Neural cell (in vitro differentiated cells): ENCODE results near the gene ASRGL1. TPM values are rescaled to one million over a fixed set of nuclear protein-coding genes. Genes with fewer than 3 reads are reported as not detected.
A peak's percentile ranks its signal among the peaks of the same experiment; 100 is the strongest.
"Not testable (repeated sequence)": the region's sequence is repeated elsewhere in the genome, so short reads cannot be mapped to it uniquely, and the experiment has no call there.

Experiments used
- H2AFZ ChIP-seq: fragments of 200-600, 300-800 bp; sonication (generic), shearing (Covaris generic); 2 replicates; pipeline ENCODE4 v1.6.0; 2014; ENCODE audit warnings: low read depth, mild to moderate bottlenecking, antibody characterized with exemption, low read length, moderate library complexity
- H3F3A ChIP-seq: fragments of 200-600 bp; shearing (Covaris generic); 2 replicates; pipeline ENCODE4 v1.6.1; 2016; ENCODE audit warnings: mild to moderate bottlenecking, moderate library complexity, mixed read lengths, antibody characterized with exemption, low read length; ENCODE audit not compliant: insufficient read depth, poor library complexity, severe bottlenecking
- H3K27ac ChIP-seq: fragments of 200-600, 300-800 bp; sonication (generic), shearing (Covaris generic); 2 replicates; pipeline ENCODE4 v1.5.1; 2014; ENCODE audit warnings: mild to moderate bottlenecking, low read length, moderate library complexity
- H3K27me3 ChIP-seq: fragments of 300-800, 200-600 bp; sonication (generic), shearing (Covaris generic); 2 replicates; pipeline ENCODE4 v1.6.0; 2014; ENCODE audit warnings: mild to moderate bottlenecking, low read depth, low read length, moderate library complexity; ENCODE audit not compliant: insufficient read depth
- H3K36me3 ChIP-seq: fragments of 300-800, 200-600 bp; sonication (generic), shearing (Covaris generic); 2 replicates; pipeline ENCODE4 v1.5.1; 2014; ENCODE audit warnings: mild to moderate bottlenecking, antibody characterized with exemption, low read length, moderate library complexity; ENCODE audit not compliant: insufficient read depth
- H3K4me2 ChIP-seq: fragments of 300-800, 200-600 bp; sonication (generic), shearing (Covaris generic); 2 replicates; pipeline ENCODE4 v1.6.0; 2014; ENCODE audit warnings: mild to moderate bottlenecking, low read length
- H3K4me3 ChIP-seq: fragments of 300-800, 200-600 bp; sonication (generic), shearing (Covaris generic); 2 replicates; pipeline ENCODE4 v1.5.1; 2014; ENCODE audit warnings: mild to moderate bottlenecking, low read length, moderate library complexity
- H3K79me2 ChIP-seq: fragments of 200-600 bp; shearing (Covaris generic); replicated peaks from 2 replicates; pipeline ENCODE4 v1.6.0; 2014; ENCODE audit warnings: mild to moderate bottlenecking, low read length, moderate library complexity; ENCODE audit not compliant: insufficient read depth
- H3K9ac ChIP-seq: fragments of 300-800, 200-600 bp; sonication (generic), shearing (Covaris generic); 2 replicates; pipeline ENCODE4 v1.6.1; 2016; ENCODE audit warnings: mild to moderate bottlenecking, low read length, mixed read lengths
- H3K9me2 ChIP-seq: fragments of 200-600 bp; shearing (Covaris generic); 2 replicates; pipeline ENCODE4 v1.6.1; 2016; ENCODE audit warnings: mild to moderate bottlenecking, low read length, mixed read lengths; ENCODE audit not compliant: insufficient read depth
- H3K9me3 ChIP-seq: fragments of 200-600, 300-800 bp; sonication (generic), shearing (Covaris generic); 2 replicates; pipeline ENCODE4 v1.6.1; 2016; ENCODE audit warnings: mild to moderate bottlenecking, mixed run types, low read length, moderate library complexity, mixed read lengths
- H4K20me1 ChIP-seq: fragments of 200-600 bp; shearing (Covaris generic); 2 replicates; pipeline ENCODE4 v1.6.1; 2016; ENCODE audit warnings: mild to moderate bottlenecking, mixed run types; ENCODE audit not compliant: insufficient read depth
- CTCF ChIP-seq: fragments of 450-650 bp; IDR thresholded peaks from 2 replicates; pipeline ENCODE4 v1.5.1; 2014; ENCODE audit warnings: antibody characterized with exemption, mild to moderate bottlenecking, moderate library complexity; ENCODE audit not compliant: poor library complexity, severe bottlenecking
- POLR2AphosphoS5 ChIP-seq: IDR thresholded peaks from 2 replicates; pipeline ENCODE4 v1.6.1; 2012
- RAD21 ChIP-seq: fragments of 450-650 bp; conservative IDR thresholded peaks from 2 replicates; pipeline ENCODE4 v1.6.1; 2014; ENCODE audit warnings: antibody characterized with exemption, mild to moderate bottlenecking, moderate library complexity
- REST ChIP-seq: IDR thresholded peaks from 2 replicates; pipeline ENCODE4 v1.6.1; 2012; ENCODE audit warnings: borderline replicate concordance
- SMC3 ChIP-seq: fragments of 450-650 bp; conservative IDR thresholded peaks from 2 replicates; pipeline ENCODE4 v1.6.1; 2014; ENCODE audit warnings: antibody characterized with exemption, mild to moderate bottlenecking, moderate library complexity; ENCODE audit not compliant: poor library complexity
- TAF1 ChIP-seq: IDR thresholded peaks from 2 replicates; pipeline ENCODE4 v1.6.1; 2012; ENCODE audit warnings: low read depth
- polyA plus RNA-seq: library from polyadenylated mRNA; depleted of rRNA; stranded (reverse); fragments of >200 nt; gene quantifications from 2 replicates; pipeline ENCODE4 v1.2.3, GENCODE V29; 2014

The ASRGL1 gene
- polyA plus RNA-seq, 1 donor from 2014 or later: 129 TPM

GRCh38 chr11:62378459-62379063, 41.3 kb downstream of the ASRGL1 start:
- H3K79me2 ChIP-seq, H2AFZ ChIP-seq, H3K4me3 ChIP-seq, H3K9me3 ChIP-seq, H3F3A ChIP-seq, H3K9me2 ChIP-seq, H3K27me3 ChIP-seq, H3K9ac ChIP-seq, H3K36me3 ChIP-seq, H4K20me1 ChIP-seq, H3K4me2 ChIP-seq, H3K27ac ChIP-seq: not testable (repeated sequence)
- TF ChIP-seq RAD21 (peak; percentile 33), CTCF (peak; percentile 54), SMC3 (peak; percentile 58)

GRCh38 chr11:62379586-62379985, 42.3 kb downstream of the ASRGL1 start:
- H3K27ac ChIP-seq, H2AFZ ChIP-seq, H3K9me2 ChIP-seq, H3K27me3 ChIP-seq, H3K36me3 ChIP-seq, H3K4me2 ChIP-seq, H3K4me3 ChIP-seq, H3K79me2 ChIP-seq, H3K9ac ChIP-seq, H3K9me3 ChIP-seq, H4K20me1 ChIP-seq, H3F3A ChIP-seq: not testable (repeated sequence)

GRCh38 chr11:62380821-62381245, 43.6 kb downstream of the ASRGL1 start:
- not testable (repeated sequence) for H3K27ac ChIP-seq, H4K20me1 ChIP-seq, H2AFZ ChIP-seq, H3K9me2 ChIP-seq, H3K9me3 ChIP-seq, H3K9ac ChIP-seq, H3K27me3 ChIP-seq, H3K4me2 ChIP-seq, H3K79me2 ChIP-seq, H3F3A ChIP-seq, H3K36me3 ChIP-seq
- peak; percentile 76 for TF ChIP-seq SMC3
- peak; percentile 91 for TF ChIP-seq CTCF
- peak; percentile 77 for TF ChIP-seq RAD21
- H3K4me3 ChIP-seq: peak overlapping the region; percentile 28

- no peaks in the 10 kb centered on the region for H3K79me2 ChIP-seq
- no peak overlapping the region for H3K27ac ChIP-seq
- H3K4me2 ChIP-seq: no peak overlapping the region
- H3K27me3 ChIP-seq: no peaks in the 10 kb centered on the region
- H3K9ac ChIP-seq: no peak overlapping the region
- H2AFZ ChIP-seq: no peak overlapping the region
- no peaks in the 10 kb centered on the region for H3F3A ChIP-seq
- no peaks in the 10 kb centered on the region for H3K36me3 ChIP-seq
- H3K9me3 ChIP-seq: no peaks in the 10 kb centered on the region
- H3K9me2 ChIP-seq: no peaks in the 10 kb centered on the region
- TF ChIP-seq POLR2AphosphoS5: no peak
- TF ChIP-seq CTCF: no peak
- no peak for TF ChIP-seq TAF1
- no peak for TF ChIP-seq REST
- TF ChIP-seq RAD21: no peak
- no peaks in the 10 kb centered on the region for H4K20me1 ChIP-seq
- H3K4me3 ChIP-seq: no peak overlapping the region
These were observed 46.6 kb downstream of the ASRGL1 start for GRCh38 chr11:62383822-62384221.
